Measurements from ENCODE around the gene RSPO3. TPM values are rescaled to one million over a fixed set of nuclear protein-coding genes. Genes with fewer than 3 reads are reported as not detected.

Gene RSPO3
- total RNA-seq, 2 donors from 2014 or later, result not detected

GRCh38 chr6:127120023-127120786 is 1.7 kb downstream of the RSPO3 start:
- Mint-ChIP-seq H3K27me3 (peaks cover 58% of the 10 kb centered on the region), H3K4me1 (peaks cover 3% of the 10 kb centered on the region), H3K27ac (no peak overlapping the region), H3K9me3 (no peaks in the 10 kb centered on the region), H3K4me3 (peak overlapping the region; percentile 67), H3K36me3 (ENCODE audit: low read depth) (no peaks in the 10 kb centered on the region)
- no peak for ATAC-seq (replicated peaks)

- ATAC-seq (replicated peaks), result peak; percentile 77
- Mint-ChIP-seq H3K4me1 (peaks cover 3% of the 10 kb centered on the region), H3K4me3 (peak overlapping the region; percentile 22), H3K36me3 (ENCODE audit: low read depth) (no peaks in the 10 kb centered on the region), H3K27ac (no peak overlapping the region), H3K27me3 (peaks cover 58% of the 10 kb centered on the region), H3K9me3 (no peaks in the 10 kb centered on the region)
Measured at GRCh38 chr6:127120787-127121636, 2.5 kb downstream of the RSPO3 start.

- H3K27me3 Mint-ChIP-seq, result peaks cover 54% of the 10 kb centered on the region
Measured at GRCh38 chr6:127121637-127121960, 3.1 kb downstream of the RSPO3 start.

GRCh38 chr6:127124172-127124571 is 5.7 kb downstream of the RSPO3 start:
- Mint-ChIP-seq H3K9me3 (no peaks in the 10 kb centered on the region), H3K27ac (no peak overlapping the region), H3K4me3 (no peak overlapping the region), H3K27me3 (peaks cover 49% of the 10 kb centered on the region), H3K36me3 (ENCODE audit: low read depth) (no peaks in the 10 kb centered on the region), H3K4me1 (peaks cover 3% of the 10 kb centered on the region)
- ATAC-seq (replicated peaks), result no peak

More at GRCh38 chr6:127121637-127121960, 3.1 kb downstream of the RSPO3 start:
- Mint-ChIP-seq H3K36me3 (ENCODE audit: low read depth) (no peaks in the 10 kb centered on the region), H3K9me3 (no peaks in the 10 kb centered on the region), H3K27ac (no peak overlapping the region), H3K4me3 (peak overlapping the region; percentile 22), H3K4me1 (peaks cover 3% of the 10 kb centered on the region)
- no peak for ATAC-seq (replicated peaks)

DNA sequence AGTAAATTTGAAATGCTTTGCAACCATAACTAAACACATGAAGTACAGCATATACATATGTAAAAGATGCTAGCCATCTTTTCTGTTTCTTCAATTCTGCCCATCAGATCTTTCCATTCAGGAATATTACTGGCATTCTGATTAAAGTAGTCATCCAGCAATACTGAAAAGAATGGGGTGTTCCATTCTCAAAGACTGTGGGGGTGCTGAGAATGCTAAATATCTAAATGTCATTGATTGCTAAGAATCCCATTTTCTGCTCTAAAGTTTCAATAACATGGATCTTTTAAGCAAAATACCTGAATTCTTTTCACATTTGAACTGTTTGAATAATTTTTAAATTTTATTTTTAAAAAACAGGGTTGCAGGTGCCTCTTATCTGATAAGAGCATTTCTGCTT is 6.2 kb downstream of the RSPO3 start:
- H3K4me1 Mint-ChIP-seq, result peaks cover 3% of the 10 kb centered on the region
- H3K4me3 Mint-ChIP-seq, result no peak overlapping the region
- no peak overlapping the region for H3K27ac Mint-ChIP-seq
- ATAC-seq (replicated peaks), result no peak
- no peaks in the 10 kb centered on the region for H3K36me3 Mint-ChIP-seq (ENCODE audit: low read depth)
- H3K27me3 Mint-ChIP-seq, result peaks cover 54% of the 10 kb centered on the region
- H3K9me3 Mint-ChIP-seq, result no peaks in the 10 kb centered on the region

DNA sequence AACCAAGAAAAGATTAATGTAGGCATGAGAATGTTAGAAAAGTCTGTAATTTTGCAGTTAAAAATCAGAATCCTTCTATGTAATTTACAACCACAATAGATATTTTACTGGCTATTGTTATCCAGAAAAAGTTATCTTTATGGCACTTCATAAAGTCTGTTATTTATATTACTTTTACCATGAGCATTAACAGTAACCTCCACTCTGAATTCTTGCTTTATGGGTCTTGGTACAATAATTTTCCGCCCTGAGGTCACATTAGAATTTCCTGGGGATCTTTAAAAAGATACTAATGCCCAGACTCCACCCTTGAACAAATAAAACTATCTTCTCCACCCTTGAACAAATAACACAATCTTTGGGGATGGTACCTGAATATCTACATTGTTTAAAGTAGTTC is 9.6 kb downstream of the RSPO3 start:
- no peak for ATAC-seq (replicated peaks)
- H3K4me1 Mint-ChIP-seq, result no peaks in the 10 kb centered on the region
- H3K9me3 Mint-ChIP-seq, result no peaks in the 10 kb centered on the region
- peaks cover 41% of the 10 kb centered on the region for H3K27me3 Mint-ChIP-seq
- H3K36me3 Mint-ChIP-seq (ENCODE audit: low read depth), result no peaks in the 10 kb centered on the region
- H3K27ac Mint-ChIP-seq, result no peak overlapping the region
- H3K4me3 Mint-ChIP-seq, result no peak overlapping the region

DNA sequence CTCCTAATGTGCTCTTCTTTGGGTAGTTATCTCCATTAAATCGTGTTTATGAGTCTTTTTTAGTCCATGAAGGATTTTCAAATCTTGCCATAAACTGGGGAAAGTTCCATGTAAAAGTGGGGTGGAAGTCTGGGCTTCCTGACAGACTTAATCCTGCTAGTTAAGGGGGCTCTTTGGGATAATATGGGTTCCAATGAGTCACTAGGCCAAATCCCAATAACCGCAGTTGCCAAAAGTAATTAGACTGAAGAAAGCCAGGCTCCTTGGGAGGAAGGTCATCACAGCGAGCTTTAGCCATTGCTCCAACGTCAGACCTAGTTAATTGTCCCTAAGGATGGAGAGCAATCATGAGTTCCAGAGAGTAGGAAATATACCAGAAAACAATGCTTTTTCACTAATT is 10.8 kb downstream of the RSPO3 start:
- H3K9me3 Mint-ChIP-seq, result no peaks in the 10 kb centered on the region
- no peak overlapping the region for H3K4me3 Mint-ChIP-seq
- H3K4me1 Mint-ChIP-seq, result no peaks in the 10 kb centered on the region
- H3K36me3 Mint-ChIP-seq (ENCODE audit: low read depth), result no peaks in the 10 kb centered on the region
- peaks cover 33% of the 10 kb centered on the region for H3K27me3 Mint-ChIP-seq
- no peak for ATAC-seq (replicated peaks)
- no peak overlapping the region for H3K27ac Mint-ChIP-seq

GRCh38 chr6:127131275-127131674 is 12.8 kb downstream of the RSPO3 start:
- Mint-ChIP-seq H3K27ac (no peak overlapping the region), H3K4me3 (no peak overlapping the region), H3K36me3 (ENCODE audit: low read depth) (no peaks in the 10 kb centered on the region), H3K27me3 (peaks cover 27% of the 10 kb centered on the region), H3K4me1 (no peaks in the 10 kb centered on the region), H3K9me3 (no peaks in the 10 kb centered on the region)
- no peak for ATAC-seq (replicated peaks)

GRCh38 chr6:127131772-127132376 is 13.4 kb downstream of the RSPO3 start:
- Mint-ChIP-seq H3K9me3 (no peaks in the 10 kb centered on the region), H3K4me1 (no peaks in the 10 kb centered on the region), H3K27me3 (peaks cover 30% of the 10 kb centered on the region), H3K36me3 (ENCODE audit: low read depth) (no peaks in the 10 kb centered on the region), H3K4me3 (no peak overlapping the region), H3K27ac (no peak overlapping the region)
- no peak for ATAC-seq (replicated peaks)

DNA sequence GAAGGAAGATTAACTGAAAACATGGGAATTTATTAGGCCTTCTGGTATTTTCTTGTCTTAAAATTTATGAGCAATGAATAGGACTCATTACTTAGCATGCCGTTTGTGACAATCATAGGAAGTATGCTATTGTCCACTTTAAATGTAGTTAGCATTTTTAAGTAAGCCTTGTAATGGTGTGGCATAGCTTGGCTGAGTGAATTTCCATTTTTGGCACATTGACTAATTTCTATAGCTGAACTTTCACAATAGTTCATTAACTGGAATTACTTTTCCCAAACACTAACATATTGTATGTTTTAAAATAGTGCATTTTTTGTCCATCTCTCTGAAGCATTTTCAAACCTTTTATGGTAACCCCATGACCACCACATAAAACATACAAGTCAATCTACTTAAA is 15.7 kb downstream of the RSPO3 start:
- no peak for ATAC-seq (replicated peaks)
- H3K27ac Mint-ChIP-seq, result no peak overlapping the region
- no peaks in the 10 kb centered on the region for H3K9me3 Mint-ChIP-seq
- peaks cover 18% of the 10 kb centered on the region for H3K27me3 Mint-ChIP-seq
- no peak overlapping the region for H3K4me3 Mint-ChIP-seq
- no peaks in the 10 kb centered on the region for H3K36me3 Mint-ChIP-seq (ENCODE audit: low read depth)
- H3K4me1 Mint-ChIP-seq, result no peaks in the 10 kb centered on the region

GRCh38 chr6:127136786-127137185 is 18.3 kb downstream of the RSPO3 start:
- H3K27ac Mint-ChIP-seq, result no peak overlapping the region
- H3K4me3 Mint-ChIP-seq, result no peak overlapping the region
- no peaks in the 10 kb centered on the region for H3K36me3 Mint-ChIP-seq (ENCODE audit: low read depth)
- no peaks in the 10 kb centered on the region for H3K9me3 Mint-ChIP-seq
- H3K4me1 Mint-ChIP-seq, result no peaks in the 10 kb centered on the region
- peaks cover 12% of the 10 kb centered on the region for H3K27me3 Mint-ChIP-seq
- no peak for ATAC-seq (replicated peaks)

DNA sequence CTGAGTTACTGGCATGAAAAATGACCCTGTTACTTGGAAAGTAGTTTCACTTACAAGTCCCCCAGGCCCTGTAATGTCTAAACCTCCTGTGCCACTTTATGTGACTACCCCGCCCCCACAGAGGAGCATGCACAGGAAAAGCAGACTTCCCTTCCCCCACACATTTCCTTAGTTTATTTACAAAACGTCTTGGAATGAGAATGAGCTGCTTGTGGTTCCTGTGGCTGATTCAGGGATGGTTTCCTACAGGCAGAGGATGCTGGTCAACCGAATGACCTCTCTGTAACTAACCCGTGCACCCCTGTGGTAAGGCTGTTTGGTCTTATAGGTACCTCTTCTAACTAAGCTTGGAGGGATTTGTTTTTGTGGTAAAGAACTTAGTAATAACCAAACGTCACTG is 28.5 kb downstream of the RSPO3 start:
- Mint-ChIP-seq H3K27me3 (peaks cover 19% of the 10 kb centered on the region), H3K4me1 (no peaks in the 10 kb centered on the region), H3K36me3 (ENCODE audit: low read depth) (no peaks in the 10 kb centered on the region), H3K27ac (no peak overlapping the region), H3K4me3 (no peak overlapping the region), H3K9me3 (no peaks in the 10 kb centered on the region)
- no peak for ATAC-seq (replicated peaks)

DNA sequence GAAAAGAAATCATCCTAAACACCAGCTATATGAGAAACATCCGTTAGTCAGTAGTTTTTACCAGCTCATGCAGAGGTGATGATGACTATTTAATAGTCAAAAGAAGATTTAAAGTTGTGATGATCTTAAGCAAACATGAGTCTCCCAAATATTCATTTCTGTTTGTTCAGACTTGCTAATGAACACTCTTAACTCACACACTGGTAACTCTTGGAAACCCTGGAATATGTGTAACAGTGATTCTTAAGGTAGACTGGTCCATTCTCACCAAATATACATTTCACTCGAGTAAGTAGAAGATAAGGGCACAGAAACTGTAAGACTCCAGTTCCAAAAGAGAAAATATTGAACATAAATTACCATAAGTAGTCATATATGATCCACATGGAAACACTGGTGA is 29.1 kb downstream of the RSPO3 start:
- H3K4me3 Mint-ChIP-seq, result no peak overlapping the region
- peaks cover 19% of the 10 kb centered on the region for H3K27me3 Mint-ChIP-seq
- H3K4me1 Mint-ChIP-seq, result no peaks in the 10 kb centered on the region
- ATAC-seq (replicated peaks), result no peak
- no peaks in the 10 kb centered on the region for H3K36me3 Mint-ChIP-seq (ENCODE audit: low read depth)
- H3K27ac Mint-ChIP-seq, result no peak overlapping the region
- no peaks in the 10 kb centered on the region for H3K9me3 Mint-ChIP-seq

DNA sequence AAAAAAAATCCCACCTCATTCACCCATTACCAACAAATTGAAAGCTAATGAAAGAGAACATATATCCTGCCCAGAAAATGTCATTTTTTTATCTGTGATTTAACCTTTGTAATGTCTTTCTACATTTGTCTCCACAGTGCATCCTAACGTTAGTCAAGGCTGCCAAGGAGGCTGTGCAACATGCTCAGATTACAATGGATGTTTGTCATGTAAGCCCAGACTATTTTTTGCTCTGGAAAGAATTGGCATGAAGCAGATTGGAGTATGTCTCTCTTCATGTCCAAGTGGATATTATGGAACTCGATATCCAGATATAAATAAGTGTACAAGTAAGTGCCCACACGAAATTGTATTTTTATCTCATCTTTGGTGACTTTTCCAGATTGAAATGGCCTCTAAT is 30.0 kb downstream of the RSPO3 start:
- Mint-ChIP-seq H3K27ac (no peak overlapping the region), H3K4me3 (no peak overlapping the region), H3K27me3 (peaks cover 19% of the 10 kb centered on the region), H3K36me3 (ENCODE audit: low read depth) (no peaks in the 10 kb centered on the region), H3K9me3 (no peaks in the 10 kb centered on the region), H3K4me1 (no peaks in the 10 kb centered on the region)
- no peak for ATAC-seq (replicated peaks)

GRCh38 chr6:127154509-127154908 is 36.0 kb downstream of the RSPO3 start:
- Mint-ChIP-seq H3K9me3 (no peaks in the 10 kb centered on the region), H3K27ac (no peak overlapping the region), H3K4me1 (no peaks in the 10 kb centered on the region), H3K36me3 (ENCODE audit: low read depth) (no peaks in the 10 kb centered on the region), H3K27me3 (peaks cover 6% of the 10 kb centered on the region), H3K4me3 (no peak overlapping the region)
- no peak for ATAC-seq (replicated peaks)
